Measurements from ENCODE around the gene TOX2. TPM values are rescaled to one million over a fixed set of nuclear protein-coding genes. Genes with fewer than 3 reads are reported as not detected.

The TOX2 gene
- total RNA-seq, 1 donor from 2014 or later: 2.8 TPM

GRCh38 chr20:44095831-44096230 lies 181.2 kb downstream of the TOX2 start:
- H3K9me3 Mint-ChIP-seq (ENCODE audit: low read depth): no peaks in the 10 kb centered on the region
- H3K4me1 Mint-ChIP-seq (ENCODE audit: low read depth): peaks cover 10% of the 10 kb centered on the region

GRCh38 chr20:44097521-44098255 lies 183.0 kb downstream of the TOX2 start:
- peak overlapping the region; percentile 75 for H3K27ac Mint-ChIP-seq

More at GRCh38 chr20:44095831-44096230, 181.2 kb downstream of the TOX2 start:
- no peak for DNase-seq (ENCODE audit: low spot score, unreplicated experiment)
- no peaks in the 10 kb centered on the region for H3K36me3 Mint-ChIP-seq (ENCODE audit: insufficient read depth)
- H3K4me3 Mint-ChIP-seq (ENCODE audit: low read depth): no peak overlapping the region
- peaks cover 3% of the 10 kb centered on the region for H3K27me3 Mint-ChIP-seq
- no peak for TF ChIP-seq CTCF (IDR thresholded peaks at IDR 0.05; ENCODE audit: unreplicated experiment)
- no peak overlapping the region for H3K27ac Mint-ChIP-seq

GRCh38 chr20:44098256-44098630 lies 183.6 kb downstream of the TOX2 start:
- no peaks in the 10 kb centered on the region for H3K36me3 Mint-ChIP-seq (ENCODE audit: insufficient read depth)
- peak overlapping the region; percentile 75 for H3K27ac Mint-ChIP-seq
- peaks cover 8% of the 10 kb centered on the region for H3K4me1 Mint-ChIP-seq (ENCODE audit: low read depth)
- peaks cover 5% of the 10 kb centered on the region for H3K9me3 Mint-ChIP-seq (ENCODE audit: low read depth)
- H3K4me3 Mint-ChIP-seq (ENCODE audit: low read depth): no peak overlapping the region
- no peak for TF ChIP-seq CTCF (IDR thresholded peaks at IDR 0.05; ENCODE audit: unreplicated experiment)
- peaks cover 3% of the 10 kb centered on the region for H3K27me3 Mint-ChIP-seq
- no peak for DNase-seq (ENCODE audit: low spot score, unreplicated experiment)

More at GRCh38 chr20:44097521-44098255, 183.0 kb downstream of the TOX2 start:
- H3K27me3 Mint-ChIP-seq: peaks cover 5% of the 10 kb centered on the region
- no peak overlapping the region for H3K4me3 Mint-ChIP-seq (ENCODE audit: low read depth)
- no peak for TF ChIP-seq CTCF (IDR thresholded peaks at IDR 0.05; ENCODE audit: unreplicated experiment)
- H3K9me3 Mint-ChIP-seq (ENCODE audit: low read depth): peaks cover 2% of the 10 kb centered on the region
- no peaks in the 10 kb centered on the region for H3K36me3 Mint-ChIP-seq (ENCODE audit: insufficient read depth)
- no peak for DNase-seq (ENCODE audit: low spot score, unreplicated experiment)
- H3K4me1 Mint-ChIP-seq (ENCODE audit: low read depth): peaks cover 10% of the 10 kb centered on the region

- DNase-seq (ENCODE audit: low spot score, unreplicated experiment): no peak
These were observed 184.0 kb downstream of the TOX2 start for GRCh38 chr20:44098657-44099056.

GRCh38 chr20:44099832-44100231 lies 185.2 kb downstream of the TOX2 start:
- Mint-ChIP-seq H3K9me3 (ENCODE audit: low read depth) (peaks cover 5% of the 10 kb centered on the region), H3K27ac (no peak overlapping the region), H3K27me3 (peaks cover 14% of the 10 kb centered on the region), H3K4me3 (ENCODE audit: low read depth) (no peak overlapping the region), H3K36me3 (ENCODE audit: insufficient read depth) (no peaks in the 10 kb centered on the region), H3K4me1 (ENCODE audit: low read depth) (peaks cover 8% of the 10 kb centered on the region)
- no peak for TF ChIP-seq CTCF (IDR thresholded peaks at IDR 0.05; ENCODE audit: unreplicated experiment)
- no peak for DNase-seq (ENCODE audit: low spot score, unreplicated experiment)

More at GRCh38 chr20:44098657-44099056, 184.0 kb downstream of the TOX2 start:
- Mint-ChIP-seq H3K27me3 (peaks cover 3% of the 10 kb centered on the region), H3K4me1 (ENCODE audit: low read depth) (peaks cover 8% of the 10 kb centered on the region), H3K9me3 (ENCODE audit: low read depth) (peaks cover 5% of the 10 kb centered on the region), H3K27ac (no peak overlapping the region), H3K36me3 (ENCODE audit: insufficient read depth) (no peaks in the 10 kb centered on the region), H3K4me3 (ENCODE audit: low read depth) (no peak overlapping the region)
- TF ChIP-seq CTCF (IDR thresholded peaks at IDR 0.05; ENCODE audit: unreplicated experiment): no peak

All from progenitor cell of endocrine pancreas (in vitro differentiated cells).